ENCODE data around the gene HNRNPA0. TPM values are rescaled to one million over a fixed set of nuclear protein-coding genes. Genes with fewer than 3 reads are reported as not detected.

HNRNPA0 gene
- total and polyA plus RNA-seq, 2 experiments from 2014 or later = 15.1 to 39.9 TPM

DNA sequence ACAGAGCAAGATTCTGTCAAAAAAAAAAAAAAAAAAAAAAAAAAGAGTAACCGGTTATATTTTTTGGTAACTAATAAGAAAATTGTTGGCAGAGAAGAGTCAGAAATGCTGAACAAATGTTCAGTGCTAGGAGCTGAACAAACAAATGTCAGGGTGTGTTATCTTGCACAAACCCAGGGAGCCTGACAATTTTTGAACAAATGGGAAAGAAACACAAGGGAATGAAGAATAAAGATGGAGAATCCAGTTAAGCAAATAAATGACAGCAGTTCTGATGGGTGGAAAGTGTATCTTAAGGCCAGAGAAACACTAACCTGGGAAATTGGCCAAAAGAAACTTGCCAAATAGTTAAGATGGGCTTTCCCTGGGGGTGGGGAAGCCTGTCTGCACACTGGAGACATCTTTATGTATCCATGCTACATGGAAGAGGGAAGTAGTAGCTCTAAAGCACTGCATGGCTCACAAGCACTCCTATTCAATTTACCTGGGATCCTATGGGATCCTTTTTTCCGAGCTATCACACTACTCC lies 42.0 kb downstream of the HNRNPA0 start (continued):
- TF ChIP-seq JUNB (IDR thresholded peaks at IDR 0.05; ENCODE audit: unreplicated experiment) (no peak), STAT1 (IDR thresholded peaks at IDR 0.05; ENCODE audit: unreplicated experiment) (no peak), EZH2 (IDR thresholded peaks at IDR 0.05; ENCODE audit: low read depth, unreplicated experiment) (no peak), NANOG (IDR thresholded peaks at IDR 0.05; ENCODE audit: borderline replicate concordance) (no peak), EZH2phosphoT487 (IDR thresholded peaks at IDR 0.05; ENCODE audit: unreplicated experiment) (no peak)

DNA sequence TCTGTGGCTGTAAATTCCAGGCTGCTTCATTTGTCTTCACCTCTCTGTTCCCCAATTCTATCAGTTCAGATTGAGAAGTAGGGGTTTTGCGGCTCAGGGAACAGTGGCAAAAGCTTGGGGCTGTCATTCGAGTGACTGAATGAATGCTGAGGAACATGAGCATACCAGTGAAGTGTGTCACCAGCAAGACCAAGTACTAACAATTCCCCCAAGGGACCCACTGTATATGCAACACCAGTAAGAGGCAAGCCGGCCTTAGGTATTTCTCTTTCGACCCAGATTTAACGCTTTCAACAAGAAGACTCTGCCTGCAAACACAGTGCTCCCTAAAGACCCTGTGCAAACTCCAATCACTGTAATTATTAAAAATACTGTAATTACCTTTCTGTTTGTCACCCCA lies 44.1 kb downstream of the HNRNPA0 start:
- Histone ChIP-seq H3F3A (replicated peaks; ENCODE audit: low read depth) (no peaks in the 10 kb centered on the region), H2AFZ (no peak overlapping the region), H3K4me2 (no peak overlapping the region), H3K27me3 (ENCODE audit: insufficient read depth) (no peaks in the 10 kb centered on the region), H3K9me2 (ENCODE audit: insufficient read depth) (no peaks in the 10 kb centered on the region), H3K36me3 (ENCODE audit: insufficient read depth) (peaks cover 15% of the 10 kb centered on the region; the same call in 1 of the 2 replicates), H3K4me3 (no peak overlapping the region), H3K79me2 (replicated peaks; ENCODE audit: insufficient read depth) (0 out of 2 replicates have a peak, but pooled peaks cover 3% of the 10 kb centered on the region), H3K27ac (ENCODE audit: low read depth) (no peak overlapping the region), H4K20me1 (replicated peaks; ENCODE audit: insufficient read depth) (no peaks in the 10 kb centered on the region), H3K4me1 (ENCODE audit: insufficient read depth) (no peaks in the 10 kb centered on the region)
- H3K27me3 Mint-ChIP-seq (ENCODE audit: insufficient read depth, low read depth, poor library complexity) = no peaks in the 10 kb centered on the region
- TF ChIP-seq POLR2AphosphoS5 (IDR thresholded peaks at IDR 0.05; ENCODE audit: low read depth) (no peak), STAT1 (IDR thresholded peaks at IDR 0.05; ENCODE audit: unreplicated experiment) (no peak)
- H3K27ac Mint-ChIP-seq = no peak overlapping the region
- peaks cover 40% of the 10 kb centered on the region for H3K36me3 Mint-ChIP-seq (ENCODE audit: low read depth)
- DNase-seq (ENCODE audit: low spot score) (no peak), ATAC-seq (no peak)
- H3K9me3 Mint-ChIP-seq = peaks cover 18% of the 10 kb centered on the region
- H3K4me1 Mint-ChIP-seq = no peaks in the 10 kb centered on the region
- H3K4me3 Mint-ChIP-seq = no peak overlapping the region

DNA sequence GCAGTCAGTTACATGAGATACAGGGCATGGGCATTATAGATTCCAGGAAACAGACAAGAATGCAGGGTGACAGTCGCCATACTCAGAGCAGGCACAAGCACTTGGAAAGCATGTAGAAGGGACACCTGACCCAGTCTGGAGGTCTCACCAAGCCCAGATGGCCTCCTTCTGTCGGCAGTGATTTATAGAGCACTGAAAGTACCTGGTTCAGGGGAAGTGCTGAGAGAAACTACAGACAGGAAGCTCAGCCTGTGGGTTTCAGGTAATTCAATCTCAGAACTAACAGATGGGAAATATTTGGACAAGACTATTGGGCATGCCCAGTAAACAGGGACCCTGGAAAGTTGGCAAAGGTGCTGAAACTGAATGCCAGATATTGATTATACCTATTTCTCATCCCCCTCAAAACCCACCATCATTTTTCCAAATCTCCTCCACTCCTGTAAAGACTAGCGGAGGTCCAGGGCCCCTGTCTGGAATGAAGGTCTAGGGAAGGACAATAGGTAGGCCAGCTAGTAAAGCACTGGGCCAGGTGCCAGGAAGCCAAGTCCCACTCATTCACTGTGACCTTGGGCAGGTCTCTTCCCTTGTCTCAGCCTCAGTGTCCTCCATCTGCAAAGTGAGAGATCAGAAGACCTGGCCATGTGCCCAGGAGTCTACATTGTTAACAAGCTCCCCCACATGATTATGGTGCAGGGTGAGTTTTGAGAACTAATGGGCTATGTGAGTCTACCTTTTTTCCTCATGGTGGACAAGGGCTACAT lies 45.2 kb downstream of the HNRNPA0 start:
- H3K4me1 ChIP-seq (ENCODE audit: insufficient read depth) = no peaks in the 10 kb centered on the region
- H3K36me3 ChIP-seq (ENCODE audit: insufficient read depth) = 0 out of 2 replicates have a peak, but pooled peaks cover 7% of the 10 kb centered on the region
- 0 out of 2 replicates have a peak, but pooled peaks cover under 1% of the 10 kb centered on the region for H3K79me2 ChIP-seq (replicated peaks; ENCODE audit: insufficient read depth)
- peaks cover 15% of the 10 kb centered on the region for H3K9me3 Mint-ChIP-seq
- DNase-seq (ENCODE audit: low spot score) (no peak), ATAC-seq (no peak)
- no peaks in the 10 kb centered on the region for H3K9me2 ChIP-seq (ENCODE audit: insufficient read depth)
- no peak overlapping the region for H3K4me3 ChIP-seq
- H3K36me3 Mint-ChIP-seq (ENCODE audit: low read depth) = peaks cover 30% of the 10 kb centered on the region
- H3K27ac ChIP-seq (ENCODE audit: low read depth) = no peak overlapping the region
- H4K20me1 ChIP-seq (replicated peaks; ENCODE audit: insufficient read depth) = no peaks in the 10 kb centered on the region
- H3K4me1 Mint-ChIP-seq = no peaks in the 10 kb centered on the region
- H3K4me2 ChIP-seq = no peak overlapping the region
- H3F3A ChIP-seq (replicated peaks; ENCODE audit: low read depth) = no peaks in the 10 kb centered on the region
- H3K27me3 ChIP-seq (ENCODE audit: insufficient read depth) = no peaks in the 10 kb centered on the region
- H2AFZ ChIP-seq = no peak overlapping the region
- H3K4me3 Mint-ChIP-seq = no peak overlapping the region
- H3K27me3 Mint-ChIP-seq (ENCODE audit: insufficient read depth, low read depth, poor library complexity) = no peaks in the 10 kb centered on the region
- no peak overlapping the region; the same call in 1 of the 2 replicates for H3K27ac Mint-ChIP-seq
- TF ChIP-seq STAT1 (IDR thresholded peaks at IDR 0.05; ENCODE audit: unreplicated experiment) = no peak
- TF ChIP-seq POLR2AphosphoS5 (IDR thresholded peaks at IDR 0.05; ENCODE audit: low read depth) = no peak
- TF ChIP-seq CTCF (conservative IDR thresholded peaks at IDR 0.05; ENCODE audit: low read depth in 2 of 2) = no peak
- TF ChIP-seq ETS1 (IDR thresholded peaks at IDR 0.05) = no peak
- TF ChIP-seq, protein P1, sequence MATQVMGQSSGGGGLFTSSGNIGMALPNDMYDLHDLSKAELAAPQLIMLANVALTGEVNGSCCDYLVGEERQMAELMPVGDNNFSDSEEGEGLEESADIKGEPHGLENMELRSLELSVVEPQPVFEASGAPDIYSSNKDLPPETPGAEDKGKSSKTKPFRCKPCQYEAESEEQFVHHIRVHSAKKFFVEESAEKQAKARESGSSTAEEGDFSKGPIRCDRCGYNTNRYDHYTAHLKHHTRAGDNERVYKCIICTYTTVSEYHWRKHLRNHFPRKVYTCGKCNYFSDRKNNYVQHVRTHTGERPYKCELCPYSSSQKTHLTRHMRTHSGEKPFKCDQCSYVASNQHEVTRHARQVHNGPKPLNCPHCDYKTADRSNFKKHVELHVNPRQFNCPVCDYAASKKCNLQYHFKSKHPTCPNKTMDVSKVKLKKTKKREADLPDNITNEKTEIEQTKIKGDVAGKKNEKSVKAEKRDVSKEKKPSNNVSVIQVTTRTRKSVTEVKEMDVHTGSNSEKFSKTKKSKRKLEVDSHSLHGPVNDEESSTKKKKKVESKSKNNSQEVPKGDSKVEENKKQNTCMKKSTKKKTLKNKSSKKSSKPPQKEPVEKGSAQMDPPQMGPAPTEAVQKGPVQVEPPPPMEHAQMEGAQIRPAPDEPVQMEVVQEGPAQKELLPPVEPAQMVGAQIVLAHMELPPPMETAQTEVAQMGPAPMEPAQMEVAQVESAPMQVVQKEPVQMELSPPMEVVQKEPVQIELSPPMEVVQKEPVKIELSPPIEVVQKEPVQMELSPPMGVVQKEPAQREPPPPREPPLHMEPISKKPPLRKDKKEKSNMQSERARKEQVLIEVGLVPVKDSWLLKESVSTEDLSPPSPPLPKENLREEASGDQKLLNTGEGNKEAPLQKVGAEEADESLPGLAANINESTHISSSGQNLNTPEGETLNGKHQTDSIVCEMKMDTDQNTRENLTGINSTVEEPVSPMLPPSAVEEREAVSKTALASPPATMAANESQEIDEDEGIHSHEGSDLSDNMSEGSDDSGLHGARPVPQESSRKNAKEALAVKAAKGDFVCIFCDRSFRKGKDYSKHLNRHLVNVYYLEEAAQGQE (IDR thresholded peaks at IDR 0.05; ENCODE audit: unreplicated experiment) = no peak
- TF ChIP-seq EZH2 (IDR thresholded peaks at IDR 0.05; ENCODE audit: low read depth, unreplicated experiment) = no peak
- no peak for TF ChIP-seq JUNB (IDR thresholded peaks at IDR 0.05; ENCODE audit: unreplicated experiment)
- TF ChIP-seq ZNF114 (CRISPR knock-in tag; IDR thresholded peaks at IDR 0.05) = no peak
- no peak for TF ChIP-seq CREB1 (CRISPR knock-in tag; IDR thresholded peaks at IDR 0.05; ENCODE audit: low read depth)

All from GM23338 (cell line).